ENCODE measurements around the gene S100A2. TPM values are rescaled to one million over a fixed set of nuclear protein-coding genes. Genes with fewer than 3 reads are reported as not detected.

The S100A2 gene
- total and polyA plus RNA-seq, 2 of the 8 experiments (the other 6 are each of a cell fraction or from before 2014, with no cell fraction given) = 0.86 TPM; not detected in 1

- TF ChIP-seq CHD7 (IDR thresholded peaks at IDR 0.05; ENCODE audit: insufficient replicate concordance, low read length) (no peak), YY1 (IDR thresholded peaks at IDR 0.05; ENCODE audit: low read depth, low read length) (no peak), BACH1 (IDR thresholded peaks at IDR 0.05; ENCODE audit: low read length) (no peak), KDM5A (IDR thresholded peaks at IDR 0.05; ENCODE audit: low read length) (no peak), SP2 (IDR thresholded peaks at IDR 0.05; ENCODE audit: low read length) (no peak)
Measured at GRCh38 chr1:153573351-153573750, 7.7 kb upstream of the S100A2 start (continued).
